ENCODE data around the gene WDR55. TPM values are rescaled to one million over a fixed set of nuclear protein-coding genes. Genes with fewer than 3 reads are reported as not detected.
"Not testable (repeated sequence)": the region's sequence is repeated elsewhere in the genome, so short reads cannot be mapped to it uniquely, and the experiment has no call there.

The WDR55 gene
- total RNA-seq, 2 donors from 2014 or later, result 24.6 to 26.1 TPM

DNA sequence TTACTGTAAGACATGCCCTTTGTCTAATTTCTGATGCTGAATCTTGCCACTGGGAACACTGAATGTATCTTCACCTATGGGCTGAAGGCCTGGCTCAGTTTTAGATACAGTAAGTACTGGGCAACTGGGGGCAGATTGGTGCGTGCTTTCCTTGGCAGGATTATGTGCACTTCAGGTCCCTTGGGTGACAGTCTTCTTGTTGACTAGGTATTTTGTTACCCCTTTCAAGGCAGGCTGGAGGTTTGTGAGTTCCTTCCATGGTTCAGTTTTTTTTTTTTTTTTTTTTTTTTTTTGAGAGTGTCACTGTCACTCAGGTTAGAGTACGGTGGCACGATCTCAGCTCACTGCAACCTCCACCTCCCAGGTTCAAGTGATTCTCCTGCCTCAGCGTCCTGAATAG is 43.1 kb downstream of the WDR55 start:
- ATAC-seq (ENCODE audit: insufficient number of reproducible peaks, low FRiP score, low read depth), result no peak
- TF ChIP-seq, protein P1, sequence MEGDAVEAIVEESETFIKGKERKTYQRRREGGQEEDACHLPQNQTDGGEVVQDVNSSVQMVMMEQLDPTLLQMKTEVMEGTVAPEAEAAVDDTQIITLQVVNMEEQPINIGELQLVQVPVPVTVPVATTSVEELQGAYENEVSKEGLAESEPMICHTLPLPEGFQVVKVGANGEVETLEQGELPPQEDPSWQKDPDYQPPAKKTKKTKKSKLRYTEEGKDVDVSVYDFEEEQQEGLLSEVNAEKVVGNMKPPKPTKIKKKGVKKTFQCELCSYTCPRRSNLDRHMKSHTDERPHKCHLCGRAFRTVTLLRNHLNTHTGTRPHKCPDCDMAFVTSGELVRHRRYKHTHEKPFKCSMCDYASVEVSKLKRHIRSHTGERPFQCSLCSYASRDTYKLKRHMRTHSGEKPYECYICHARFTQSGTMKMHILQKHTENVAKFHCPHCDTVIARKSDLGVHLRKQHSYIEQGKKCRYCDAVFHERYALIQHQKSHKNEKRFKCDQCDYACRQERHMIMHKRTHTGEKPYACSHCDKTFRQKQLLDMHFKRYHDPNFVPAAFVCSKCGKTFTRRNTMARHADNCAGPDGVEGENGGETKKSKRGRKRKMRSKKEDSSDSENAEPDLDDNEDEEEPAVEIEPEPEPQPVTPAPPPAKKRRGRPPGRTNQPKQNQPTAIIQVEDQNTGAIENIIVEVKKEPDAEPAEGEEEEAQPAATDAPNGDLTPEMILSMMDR (IDR thresholded peaks at IDR 0.05), result no peak
- no peaks in the 10 kb centered on the region for H3K9me3 ChIP-seq
- peaks cover 6 to 13% of the 10 kb centered on the region in 2 donors for H3K4me1 ChIP-seq (ENCODE audit: control insufficient read depth in 1 of 2, low read depth in 2 of 2)
- peak overlapping the region in 1 of 2 donors; percentile 8 for H3K27ac ChIP-seq
- no peak overlapping the region for H3K4me3 ChIP-seq
- peaks cover 26% of the 10 kb centered on the region for H3K36me3 ChIP-seq
- DNase-seq (ENCODE audit: low spot score), result no peak
- no peaks in the 10 kb centered on the region for H3K27me3 ChIP-seq (replicated peaks; ENCODE audit: insufficient read depth)

DNA sequence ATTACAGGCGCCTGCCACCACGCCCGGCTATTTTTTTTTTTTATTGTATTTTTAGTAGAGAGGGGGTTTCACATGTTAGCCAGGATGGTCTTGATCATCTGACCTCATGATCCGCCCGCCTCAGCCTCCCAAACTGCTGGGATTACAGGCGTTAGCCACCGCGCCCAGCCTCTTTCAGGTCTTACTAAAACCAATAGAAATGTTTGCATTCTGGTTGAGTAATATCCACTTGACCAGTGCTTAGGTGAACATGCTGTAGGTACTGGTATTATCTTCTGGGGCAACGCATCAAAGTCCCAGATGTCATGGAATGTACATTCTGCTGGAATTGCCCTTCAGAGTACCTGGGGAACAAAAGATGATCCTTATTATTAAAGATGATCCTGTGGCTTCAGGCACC is 44.1 kb downstream of the WDR55 start:
- Histone ChIP-seq H3K4me1 (ENCODE audit: control insufficient read depth in 1 of 2, low read depth in 2 of 2) (peaks cover 6 to 13% of the 10 kb centered on the region in 2 donors), H3K36me3 (peaks cover 18% of the 10 kb centered on the region)
- not testable (repeated sequence) for H3K9me3 ChIP-seq; H3K4me3 ChIP-seq; H3K27ac ChIP-seq; ATAC-seq (ENCODE audit: insufficient number of reproducible peaks, low FRiP score, low read depth); DNase-seq (ENCODE audit: low spot score); H3K27me3 ChIP-seq (replicated peaks; ENCODE audit: insufficient read depth)

DNA sequence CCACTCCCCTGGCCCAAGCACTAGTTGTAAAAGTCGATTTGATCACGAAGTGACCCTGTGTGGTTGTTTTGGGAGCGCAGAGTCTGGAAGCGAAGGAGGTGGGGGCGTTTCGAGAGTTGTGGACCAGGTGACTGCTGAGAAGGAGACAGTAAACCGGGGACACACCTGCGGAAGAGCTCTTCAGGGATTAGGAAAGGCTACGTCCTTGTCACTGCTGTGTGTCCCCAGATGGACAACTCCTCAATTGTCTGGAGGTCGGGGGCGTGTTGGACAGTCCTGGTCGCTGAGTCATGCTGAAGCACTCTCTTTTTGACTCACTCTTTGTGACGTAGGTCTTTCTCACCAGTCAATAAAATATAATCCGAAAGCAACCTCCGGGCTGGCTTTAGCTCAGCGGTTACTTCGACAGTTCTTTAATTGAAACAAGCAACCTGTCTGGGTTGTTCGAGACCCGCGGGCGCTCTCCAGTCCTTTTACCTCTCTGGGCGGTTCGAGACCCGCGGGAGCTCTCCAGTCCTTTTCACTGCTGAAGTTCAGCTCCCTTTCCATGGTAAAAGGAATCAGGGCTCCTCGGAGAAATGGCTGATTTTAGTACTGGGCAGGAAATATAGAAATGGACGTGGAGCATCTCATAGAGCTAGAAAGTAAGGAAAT is 46.3 kb downstream of the WDR55 start:
- TF ChIP-seq, protein P1 (IDR thresholded peaks at IDR 0.05), result no peak
- peak overlapping the region; percentile 76 for H3K4me3 ChIP-seq

DNA sequence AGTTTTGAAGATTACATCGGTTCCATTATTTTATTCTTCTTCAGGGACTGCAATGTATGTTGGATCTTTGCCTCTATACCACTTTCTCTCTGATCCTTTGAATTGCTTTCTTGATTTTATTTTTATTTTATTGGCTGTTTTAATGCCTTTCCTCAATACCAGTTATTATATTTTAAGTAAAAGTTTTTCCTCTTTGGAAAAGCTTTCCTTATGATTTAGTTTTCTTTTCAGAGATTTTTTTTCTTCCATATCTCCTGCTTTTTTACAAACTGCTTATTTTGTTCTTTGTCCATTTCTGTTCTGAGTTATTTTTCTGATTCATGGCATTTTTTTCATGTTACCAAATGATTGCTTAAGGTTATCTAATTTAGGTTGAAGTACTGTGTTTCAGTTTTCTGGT is 47.1 kb downstream of the WDR55 start:
- peaks cover 6 to 11% of the 10 kb centered on the region in 2 donors for H3K4me1 ChIP-seq (ENCODE audit: control insufficient read depth in 1 of 2, low read depth in 2 of 2)
- H3K27me3 ChIP-seq (replicated peaks; ENCODE audit: insufficient read depth), result no peaks in the 10 kb centered on the region
- peak overlapping the region; percentile 76 for H3K4me3 ChIP-seq
- no peaks in the 10 kb centered on the region for H3K36me3 ChIP-seq
- peak overlapping the region; percentile 91 for H3K27ac ChIP-seq
- no peak for ATAC-seq (ENCODE audit: insufficient number of reproducible peaks, low FRiP score, low read depth)
- no peak for DNase-seq (ENCODE audit: low spot score)
- TF ChIP-seq, protein P1 (IDR thresholded peaks at IDR 0.05), result no peak
- no peaks in the 10 kb centered on the region for H3K9me3 ChIP-seq

More for the DNA sequence above, 46.3 kb downstream of the WDR55 start:
- ATAC-seq (ENCODE audit: insufficient number of reproducible peaks, low FRiP score, low read depth), result peak; percentile 98
- Histone ChIP-seq H3K27ac (peak overlapping the region; percentile 91), H3K9me3 (no peaks in the 10 kb centered on the region), H3K36me3 (peaks cover 1% of the 10 kb centered on the region), H3K4me1 (ENCODE audit: control insufficient read depth in 1 of 2, low read depth in 2 of 2) (peaks cover 6 to 13% of the 10 kb centered on the region in 2 donors), H3K27me3 (replicated peaks; ENCODE audit: insufficient read depth) (no peaks in the 10 kb centered on the region)
- DNase-seq (ENCODE audit: low spot score), result peak; percentile 69

DNA sequence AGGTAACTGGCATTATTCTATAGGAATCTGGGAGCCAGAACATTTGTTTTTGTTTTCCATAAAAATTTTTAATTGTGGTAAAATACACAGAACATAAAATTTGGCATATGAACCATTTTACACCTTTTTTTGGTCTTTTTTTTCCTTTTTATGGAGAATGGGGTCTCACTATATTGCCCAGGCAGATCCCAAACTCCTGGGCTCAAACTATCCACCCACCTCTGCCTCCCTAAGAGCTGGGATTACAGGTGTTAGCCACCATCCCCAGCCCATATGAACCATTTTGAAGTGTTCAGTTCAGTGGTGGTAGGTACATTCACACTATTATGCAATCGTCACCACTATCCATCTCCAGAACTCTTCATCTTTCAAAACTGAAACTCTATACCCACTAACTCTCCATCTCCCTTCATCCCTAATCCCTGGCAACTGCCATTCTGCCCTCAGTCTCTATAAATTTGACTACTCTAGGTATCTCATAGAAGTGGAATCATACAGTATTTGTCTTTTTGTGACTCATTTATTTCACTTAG is 48.9 kb downstream of the WDR55 start:
- no peak overlapping the region for H3K27ac ChIP-seq
- TF ChIP-seq, protein P1 (IDR thresholded peaks at IDR 0.05), result no peak
- ATAC-seq (ENCODE audit: insufficient number of reproducible peaks, low FRiP score, low read depth) (no peak), DNase-seq (ENCODE audit: low spot score) (no peak)
- H3K36me3 ChIP-seq, result no peaks in the 10 kb centered on the region
- no peaks in the 10 kb centered on the region for H3K27me3 ChIP-seq (replicated peaks; ENCODE audit: insufficient read depth)
- peaks cover 6% of the 10 kb centered on the region in 2 donors for H3K4me1 ChIP-seq (ENCODE audit: control insufficient read depth in 1 of 2, low read depth in 2 of 2)
- H3K9me3 ChIP-seq, result no peaks in the 10 kb centered on the region
- H3K4me3 ChIP-seq, result no peak overlapping the region

DNA sequence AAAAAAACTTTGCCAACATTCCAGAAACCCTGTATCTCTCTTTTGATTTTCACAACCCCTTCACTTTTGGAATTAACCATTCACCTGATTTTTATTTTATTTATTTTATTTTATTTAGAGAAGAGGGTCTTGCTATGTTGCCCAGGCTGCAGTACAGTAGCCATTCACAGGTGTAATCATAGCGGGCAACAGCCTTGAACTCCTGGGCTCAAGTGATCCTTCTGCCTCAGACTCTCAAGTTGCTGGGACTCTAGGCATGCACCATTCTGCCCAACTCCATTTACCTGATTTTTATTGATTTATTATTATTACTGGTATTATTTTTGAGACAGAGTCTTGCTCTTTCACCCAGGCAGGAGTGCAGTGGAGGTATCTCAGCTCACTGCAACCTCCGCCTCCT is 51.5 kb downstream of the WDR55 start:
- not testable (repeated sequence) for H3K4me1 ChIP-seq (ENCODE audit: control insufficient read depth in 1 of 2, low read depth in 2 of 2); DNase-seq (ENCODE audit: low spot score); H3K27me3 ChIP-seq (replicated peaks; ENCODE audit: insufficient read depth); H3K9me3 ChIP-seq; H3K27ac ChIP-seq; H3K4me3 ChIP-seq; H3K36me3 ChIP-seq; ATAC-seq (ENCODE audit: insufficient number of reproducible peaks, low FRiP score, low read depth)
